Uterus (tissue), 2 donors: Measurements from ENCODE around the gene SND1.

ENCODE experiments used
- POLR2A ChIP-seq, 2 donors: fragments of 450-650 bp; IDR thresholded peaks; one replicate each; pipeline ENCODE4 v1.6.1; 2016; ENCODE audit warnings: antibody characterized with exemption in 2 of 2, mild to moderate bottlenecking in 1 of 2, moderate library complexity in 1 of 2
- TF ChIP-seq, protein P1 (sequence below), 4 experiments: fragments of 200-600 bp in 2 of 4; fragments of 450-650 bp in 2 of 4; sonication (generic) in 2 of 4; IDR thresholded peaks; one replicate each; pipeline ENCODE4 v1.5.1; 2016 to 2019; ENCODE audit warnings: antibody characterized with exemption in 4 of 4, mild to moderate bottlenecking in 2 of 4, moderate library complexity in 1 of 4

DNA sequence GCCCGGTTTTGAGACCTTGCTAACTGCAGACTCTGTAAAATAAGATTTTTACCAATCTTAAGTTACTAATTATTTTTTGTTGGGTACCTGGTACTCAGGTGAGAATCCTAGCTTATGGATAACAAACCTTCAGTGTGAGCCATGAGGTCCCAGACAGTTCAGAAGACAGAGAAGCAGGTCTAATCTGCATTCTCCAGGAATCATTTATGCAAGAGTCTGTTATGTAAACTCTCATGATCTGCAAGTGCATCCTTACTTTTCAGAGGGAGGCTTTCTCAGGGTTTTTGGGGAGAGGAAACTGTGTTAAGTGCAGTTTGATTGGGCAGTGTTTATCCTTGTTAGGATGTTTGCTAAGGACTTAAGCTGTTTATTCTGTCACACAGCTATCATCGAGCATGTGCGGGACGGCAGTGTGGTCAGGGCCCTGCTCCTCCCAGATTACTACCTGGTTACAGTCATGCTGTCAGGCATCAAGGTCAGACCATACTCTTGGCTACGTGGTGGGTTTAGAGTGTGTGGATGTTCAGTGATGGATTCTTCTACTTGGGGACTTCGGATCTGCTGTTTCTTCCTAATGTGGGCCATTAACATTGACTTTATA lies 50.2 kb downstream of the SND1 start:
- TF ChIP-seq, protein P1, sequence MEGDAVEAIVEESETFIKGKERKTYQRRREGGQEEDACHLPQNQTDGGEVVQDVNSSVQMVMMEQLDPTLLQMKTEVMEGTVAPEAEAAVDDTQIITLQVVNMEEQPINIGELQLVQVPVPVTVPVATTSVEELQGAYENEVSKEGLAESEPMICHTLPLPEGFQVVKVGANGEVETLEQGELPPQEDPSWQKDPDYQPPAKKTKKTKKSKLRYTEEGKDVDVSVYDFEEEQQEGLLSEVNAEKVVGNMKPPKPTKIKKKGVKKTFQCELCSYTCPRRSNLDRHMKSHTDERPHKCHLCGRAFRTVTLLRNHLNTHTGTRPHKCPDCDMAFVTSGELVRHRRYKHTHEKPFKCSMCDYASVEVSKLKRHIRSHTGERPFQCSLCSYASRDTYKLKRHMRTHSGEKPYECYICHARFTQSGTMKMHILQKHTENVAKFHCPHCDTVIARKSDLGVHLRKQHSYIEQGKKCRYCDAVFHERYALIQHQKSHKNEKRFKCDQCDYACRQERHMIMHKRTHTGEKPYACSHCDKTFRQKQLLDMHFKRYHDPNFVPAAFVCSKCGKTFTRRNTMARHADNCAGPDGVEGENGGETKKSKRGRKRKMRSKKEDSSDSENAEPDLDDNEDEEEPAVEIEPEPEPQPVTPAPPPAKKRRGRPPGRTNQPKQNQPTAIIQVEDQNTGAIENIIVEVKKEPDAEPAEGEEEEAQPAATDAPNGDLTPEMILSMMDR (IDR thresholded peaks at IDR 0.05), result no peak
- TF ChIP-seq POLR2A (IDR thresholded peaks at IDR 0.05), result no peak
